SU-DHL-6 (cell line): Measurements from ENCODE around the gene NOCT.

Source experiments
- H2AFZ ChIP-seq: fragments of 200-600 bp; sonication (generic); 2 replicates; pipeline ENCODE4 v1.6.1; 2014; ENCODE audit warnings: low read depth, mild to moderate bottlenecking, moderate library complexity, mixed read lengths, antibody characterized with exemption, low read length; ENCODE audit not compliant: severe bottlenecking
- H3F3A ChIP-seq: fragments of 200-600 bp; shearing (Covaris generic); 2 replicates; pipeline ENCODE4 v1.6.0; 2016; ENCODE audit warnings: antibody characterized with exemption, mild to moderate bottlenecking; ENCODE audit not compliant: insufficient read depth
- H3K27ac ChIP-seq: fragments of 200-600 bp; sonication (generic); 2 replicates; pipeline ENCODE4 v1.5.1; 2016; ENCODE audit warnings: low read depth, mild to moderate bottlenecking, low read length, moderate library complexity, mixed read lengths
- H3K27me3 ChIP-seq: fragments of 200-600 bp; sonication (generic), shearing (Covaris generic); 2 replicates; pipeline ENCODE4 v1.6.0; 2014; ENCODE audit warnings: mild to moderate bottlenecking, low read length
- H3K36me3 ChIP-seq: fragments of 200-600 bp; sonication (generic); 2 replicates; pipeline ENCODE4 v1.6.1; 2014; ENCODE audit warnings: mild to moderate bottlenecking, low read length, mixed read lengths
- H3K4me2 ChIP-seq: fragments of 300-600, 200-600 bp; shearing (Covaris generic), sonication (generic); 2 replicates; pipeline ENCODE4 v1.6.0; 2014; ENCODE audit warnings: low read length, low read depth, mild to moderate bottlenecking; ENCODE audit not compliant: poor library complexity, severe bottlenecking
- H3K4me3 ChIP-seq: fragments of 200-600 bp; sonication (generic); 2 replicates; pipeline ENCODE4 v1.5.1; 2014; ENCODE audit warnings: antibody characterized with exemption, low read length, mild to moderate bottlenecking, mixed read lengths; ENCODE audit not compliant: insufficient read depth, poor library complexity, severe bottlenecking
- H3K79me2 ChIP-seq: fragments of 200-600 bp; sonication (generic); 2 replicates; pipeline ENCODE4 v1.6.1; 2014; ENCODE audit warnings: mild to moderate bottlenecking, low read length, moderate library complexity; ENCODE audit not compliant: insufficient read depth
- H3K9ac ChIP-seq: fragments of 200-600 bp; sonication (generic); 2 replicates; pipeline ENCODE4 v1.7.0; 2014; ENCODE audit warnings: mild to moderate bottlenecking, low read length
- H3K9me2 ChIP-seq: fragments of 200-600 bp; sonication (generic); replicated peaks from 2 replicates; pipeline ENCODE4 v1.6.1; 2014; ENCODE audit warnings: low read length; ENCODE audit not compliant: insufficient read depth
- H3K9me3 ChIP-seq: fragments of 200-600 bp; sonication (generic); 2 replicates; pipeline ENCODE4 v1.6.1; 2014; ENCODE audit warnings: low read length, mixed read lengths; ENCODE audit not compliant: insufficient read depth
- H4K20me1 ChIP-seq: fragments of 200-600 bp; sonication (generic); 2 replicates; pipeline ENCODE4 v1.6.1; 2014; ENCODE audit warnings: low read depth, mild to moderate bottlenecking, antibody characterized with exemption, low read length, moderate library complexity, mixed read lengths
- CTCF ChIP-seq: fragments of 200-600 bp; sonication (generic); IDR thresholded peaks from one replicate; pipeline ENCODE4 v1.5.1; 2017; ENCODE audit warnings: antibody characterized with exemption, mild to moderate bottlenecking, low read length, moderate library complexity; ENCODE audit not compliant: insufficient read depth, poor library complexity, severe bottlenecking
- EZH2phosphoT487 ChIP-seq: fragments of 200-600 bp; sonication (generic), shearing (Covaris generic); conservative IDR thresholded peaks from 2 replicates; pipeline ENCODE4 v1.6.1; 2018; ENCODE audit warnings: mild to moderate bottlenecking, antibody characterized with exemption, low read length, moderate library complexity, mixed read lengths

NOCT gene

DNA sequence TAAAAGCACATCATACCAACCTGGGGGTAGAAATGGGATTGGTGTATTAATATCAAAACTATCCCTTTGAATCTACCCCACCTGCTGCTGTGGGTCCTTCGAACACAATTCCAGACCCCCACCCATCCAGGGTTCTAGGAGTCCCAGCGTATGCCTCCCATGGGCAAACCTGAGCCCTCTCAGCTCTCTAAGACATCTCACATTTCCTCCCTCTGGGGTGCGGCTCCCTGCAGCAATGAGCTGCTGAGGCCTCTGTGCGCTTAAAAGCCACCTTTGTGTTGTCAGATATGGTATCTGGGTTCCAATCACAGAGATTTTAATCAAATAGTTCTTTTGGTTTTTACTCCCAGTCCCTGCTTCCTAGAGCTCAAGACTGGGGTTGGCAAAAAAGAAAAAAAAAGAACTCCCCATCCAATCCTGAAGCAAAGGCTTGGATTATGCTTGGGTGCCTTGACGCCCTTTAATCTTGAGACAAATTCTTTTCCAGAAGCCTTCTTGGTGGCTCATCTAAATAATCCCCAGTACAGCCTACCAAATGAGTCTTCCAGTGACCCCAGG is 37.5 kb upstream of the NOCT start:
- Histone ChIP-seq H3K79me2 (no peaks in the 10 kb centered on the region), H3K4me2 (no peak overlapping the region), H3K9me3 (no peaks in the 10 kb centered on the region), H3K9ac (no peak overlapping the region), H4K20me1 (no peaks in the 10 kb centered on the region), H3F3A (no peaks in the 10 kb centered on the region), H3K36me3 (no peaks in the 10 kb centered on the region), H3K4me3 (no peak overlapping the region), H3K9me2 (no peaks in the 10 kb centered on the region), H3K27me3 (no peaks in the 10 kb centered on the region), H3K27ac (no peak overlapping the region), H2AFZ (no peak overlapping the region)
- no peak for TF ChIP-seq CTCF
- TF ChIP-seq EZH2phosphoT487, result no peak

- no peaks in the 10 kb centered on the region for H3K79me2 ChIP-seq
- no peak overlapping the region for H2AFZ ChIP-seq
- no peak overlapping the region for H3K9ac ChIP-seq
- no peaks in the 10 kb centered on the region for H3K36me3 ChIP-seq
- no peak overlapping the region for H3K4me2 ChIP-seq
- no peak for TF ChIP-seq EZH2phosphoT487
- no peaks in the 10 kb centered on the region for H3K9me2 ChIP-seq
- no peak overlapping the region for H3K4me3 ChIP-seq
- H3K9me3 ChIP-seq, result no peaks in the 10 kb centered on the region
- no peaks in the 10 kb centered on the region for H4K20me1 ChIP-seq
- no peaks in the 10 kb centered on the region for H3F3A ChIP-seq
- no peak overlapping the region for H3K27ac ChIP-seq
- H3K27me3 ChIP-seq, result no peaks in the 10 kb centered on the region
Observed at GRCh38 chr4:138978600-138978999, 37.0 kb upstream of the NOCT start.

GRCh38 chr4:138979742-138980141 is 35.8 kb upstream of the NOCT start:
- Histone ChIP-seq H3K9ac (no peak overlapping the region), H3K36me3 (no peaks in the 10 kb centered on the region), H4K20me1 (no peaks in the 10 kb centered on the region), H3K27ac (no peak overlapping the region), H3K27me3 (no peaks in the 10 kb centered on the region), H3K79me2 (no peaks in the 10 kb centered on the region), H3K9me2 (no peaks in the 10 kb centered on the region), H3F3A (no peaks in the 10 kb centered on the region), H3K4me3 (no peak overlapping the region), H2AFZ (no peak overlapping the region), H3K9me3 (no peaks in the 10 kb centered on the region), H3K4me2 (no peak overlapping the region)
- TF ChIP-seq CTCF, result no peak
- no peak for TF ChIP-seq EZH2phosphoT487

GRCh38 chr4:138981930-138982390 is 33.6 kb upstream of the NOCT start:
- H3K9me3 ChIP-seq, result no peaks in the 10 kb centered on the region
- no peak overlapping the region for H3K4me3 ChIP-seq
- no peaks in the 10 kb centered on the region for H3K79me2 ChIP-seq
- TF ChIP-seq EZH2phosphoT487, result no peak
- TF ChIP-seq CTCF, result no peak
- no peak overlapping the region for H3K4me2 ChIP-seq
- H2AFZ ChIP-seq, result no peak overlapping the region
- H3K9me2 ChIP-seq, result no peaks in the 10 kb centered on the region
- no peak overlapping the region for H3K27ac ChIP-seq
- H3K36me3 ChIP-seq, result no peaks in the 10 kb centered on the region
- no peaks in the 10 kb centered on the region for H3K27me3 ChIP-seq
- H3F3A ChIP-seq, result no peaks in the 10 kb centered on the region
- no peaks in the 10 kb centered on the region for H4K20me1 ChIP-seq
- no peak overlapping the region for H3K9ac ChIP-seq
